ENCODE results near the gene PSMD4. TPM values are rescaled to one million over a fixed set of nuclear protein-coding genes. Genes with fewer than 3 reads are reported as not detected.

PSMD4 gene
- total and polyA plus RNA-seq, 2 of the 8 experiments (the other 6 are each of a cell fraction or from before 2014, with no cell fraction given): 216 to 284 TPM

DNA sequence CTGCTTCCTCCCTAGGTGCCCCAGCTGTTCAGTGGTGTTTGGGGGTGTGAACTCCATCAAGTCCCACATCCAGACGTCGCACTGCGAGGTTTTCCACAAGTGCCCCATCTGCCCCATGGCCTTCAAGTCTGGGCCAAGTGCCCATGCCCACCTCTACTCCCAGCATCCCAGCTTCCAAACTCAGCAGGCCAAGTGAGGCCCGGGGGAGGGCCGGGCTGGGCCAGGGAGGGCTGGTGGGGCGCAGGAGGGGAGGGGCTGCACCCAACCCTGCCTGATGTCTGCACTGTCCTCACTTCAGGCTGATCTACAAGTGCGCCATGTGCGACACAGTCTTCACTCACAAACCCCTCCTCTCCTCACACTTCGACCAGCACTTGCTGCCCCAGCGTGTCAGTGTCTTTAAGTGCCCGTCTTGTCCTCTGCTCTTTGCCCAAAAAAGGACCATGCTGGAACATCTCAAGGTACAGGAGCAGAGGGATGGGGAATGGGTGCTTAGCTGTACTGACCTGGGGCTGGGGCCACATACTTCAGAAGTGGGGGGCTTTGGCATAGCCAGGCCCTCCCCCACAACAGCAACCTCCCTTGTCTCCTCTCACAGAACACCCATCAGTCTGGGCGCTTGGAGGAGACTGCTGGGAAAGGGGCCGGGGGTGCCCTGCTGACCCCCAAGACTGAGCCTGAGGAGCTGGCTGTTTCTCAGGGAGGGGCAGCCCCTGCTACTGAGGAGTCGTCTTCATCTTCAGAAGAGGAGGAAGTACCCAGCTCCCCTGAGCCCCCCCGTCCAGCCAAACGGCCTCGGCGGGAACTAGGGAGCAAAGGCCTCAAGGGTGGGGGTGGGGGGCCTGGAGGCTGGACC, 34.8 kb downstream of the PSMD4 start:
- Histone ChIP-seq H4K5ac (ENCODE audit: insufficient read length, low read depth, low read length) (no peak overlapping the region), H3K36me3 (ENCODE audit: control insufficient read depth in 2 of 4, insufficient read depth in 4 of 4, low read length in 3 of 4) (peaks cover 26 to 86% (median 44%) of the 10 kb centered on the region in 4 experiments), H3K14ac (ENCODE audit: insufficient read length) (no peak overlapping the region), H2BK15ac (ENCODE audit: low read length) (no peak overlapping the region), H4K20me1 (replicated peaks in 1 of 2; ENCODE audit: control insufficient read depth in 1 of 2, insufficient read depth in 2 of 2, low read length in 2 of 2) (peaks cover 7 to 27% of the 10 kb centered on the region in 2 experiments), H3K79me2 (ENCODE audit: control insufficient read depth in 1 of 2, insufficient read depth in 2 of 2, low read length in 2 of 2) (peaks cover 0 to 18% of the 10 kb centered on the region in 2 experiments; a peak in 2 of 4 replicates), H3K4me1 (replicated peaks in 1 of 4; ENCODE audit: control insufficient read depth in 3 of 4, insufficient read depth in 4 of 4, low read length in 3 of 4) (peaks cover 2 to 10% (median 6%) of the 10 kb centered on the region in 4 experiments), H2AK5ac (ENCODE audit: low read depth, low read length) (no peak overlapping the region), H3K79me1 (ENCODE audit: low read depth, low read length) (peaks cover 14% of the 10 kb centered on the region; the same call in 1 of the 2 replicates), H2BK20ac (ENCODE audit: low read length) (no peak overlapping the region), H2BK120ac (replicated peaks; ENCODE audit: low read depth, low read length) (no peak overlapping the region), H3K4me2 (ENCODE audit: insufficient read depth in 1 of 2, low read depth in 2 of 2, low read length in 2 of 2) (no peak overlapping the region), H3K23me2 (ENCODE audit: low read depth, low read length) (no peaks in the 10 kb centered on the region), H3K4ac (replicated peaks; ENCODE audit: insufficient read length, low read depth, low read length) (no peak overlapping the region), H2AFZ (ENCODE audit: low read length) (no peak overlapping the region), H3K23ac (ENCODE audit: insufficient read length) (no peak overlapping the region), H3K27ac (ENCODE audit: low read depth, low read length) (no peak overlapping the region), H2BK5ac (ENCODE audit: low read depth, low read length) (no peak overlapping the region), H4K8ac (ENCODE audit: extremely low read depth, insufficient read depth, low read length) (no peak overlapping the region), H3K9ac (replicated peaks in 1 of 4; ENCODE audit: extremely low read depth in 1 of 4, low read depth in 3 of 4, low read length in 3 of 4) (0 out of 7 replicates have a peak overlapping the region, but pooled peaks of 1 of the 4 experiments have one; percentile 15), H4K91ac (replicated peaks; ENCODE audit: insufficient read length, low read length) (no peak overlapping the region), H2BK12ac (ENCODE audit: low read depth, low read length) (no peak overlapping the region), H3K4me3 (ENCODE audit: extremely low read depth in 1 of 4, insufficient read depth in 2 of 4, low read depth in 3 of 4, low read length in 4 of 4) (no peak overlapping the region), H3K9me3 (ENCODE audit: insufficient read depth in 2 of 2, low read depth in 1 of 2, low read length in 1 of 2) (no peaks in the 10 kb centered on the region), H3K27me3 (replicated peaks in 1 of 4; ENCODE audit: control insufficient read depth in 3 of 4, extremely low read depth in 1 of 4, insufficient read depth in 3 of 4, low read length in 3 of 4) (no peaks in the 10 kb centered on the region), H3K18ac (ENCODE audit: extremely low read depth, low read length) (no peak overlapping the region), H3K56ac (replicated peaks; ENCODE audit: insufficient read length, low read depth, low read length) (no peak overlapping the region)
- POLR2A ChIA-PET (ENCODE audit: partially characterized antibody): interaction anchor here (0.6 to 1.7 kb wide), 8 partner anchors 8 to 127 kb away, joined by 3 to 14 read pairs (median 3); partner anchors contain the start of gene ZNF687
- FAIRE-seq (no peak), DNase-seq (ENCODE audit: low read depth in 1 of 2, low spot score in 2 of 2) (no peak)
- CTCF ChIA-PET (ENCODE audit: partially characterized antibody): interaction anchor here (0.6 kb wide), 1 partner anchor 19 kb away, joined by 3 read pairs; no protein-coding TSS in a partner anchor
- 97% methylated on average over 13 of the region's 18 CpGs; no CpG with 5 or more reads in 1 of the 2 experiments for WGBS, 2 experiments (ENCODE audit: extremely low coverage in 1 of 2, insufficient coverage in 1 of 2, insufficient read length in 1 of 2, insufficient replicate concordance in 2 of 2, low coverage in 1 of 2, low lambda C conversion rate in 2 of 2, missing lambda C conversion rate in 1 of 2)
- no peak for TF ChIP-seq ASH2L (IDR thresholded peaks at IDR 0.05; ENCODE audit: low read length)
- TF ChIP-seq RBBP5 (IDR thresholded peaks at IDR 0.05; ENCODE audit: borderline replicate concordance, low read depth, low read length): no peak
- no peak for TF ChIP-seq SP4 (IDR thresholded peaks at IDR 0.05; ENCODE audit: low read length)
- no peak for TF ChIP-seq FOSL1 (IDR thresholded peaks at IDR 0.05; ENCODE audit: insufficient read depth, low read depth, low read length)
- TF ChIP-seq RXRA (IDR thresholded peaks at IDR 0.05; ENCODE audit: insufficient read depth, low read depth, low read length): no peak
- no peak for TF ChIP-seq GTF2F1 (IDR thresholded peaks at IDR 0.05; ENCODE audit: borderline replicate concordance, low read depth, low read length)
- TF ChIP-seq SAP30 (IDR thresholded peaks at IDR 0.05; ENCODE audit: insufficient read depth, insufficient replicate concordance, low read length): no peak
- TF ChIP-seq KDM5A (IDR thresholded peaks at IDR 0.05; ENCODE audit: low read length): no peak
- no peak for TF ChIP-seq BACH1 (IDR thresholded peaks at IDR 0.05; ENCODE audit: low read length)
- no peak for TF ChIP-seq CBX8 (IDR thresholded peaks at IDR 0.05; ENCODE audit: borderline replicate concordance, low read depth, low read length)
- no peak for TF ChIP-seq TEAD4 (IDR thresholded peaks at IDR 0.05; ENCODE audit: low read depth, low read length)
- no peak for TF ChIP-seq SIN3A (conservative IDR thresholded peaks at IDR 0.05 in 1 of 2, IDR thresholded peaks at IDR 0.05 in 1 of 2; ENCODE audit: low read depth in 1 of 2, low read length in 2 of 2)

Measured in H1 (cell line).